Lung (tissue), 12 donors: ENCODE results near the gene COLQ. TPM values are rescaled to one million over a fixed set of nuclear protein-coding genes. Genes with fewer than 3 reads are reported as not detected.

Experiments
- ATAC-seq: fragments of 200-7000 bp; cut with Tn5 transposase; one replicate; pipeline ENCODE4 v1.9.1; 2020; ENCODE audit warnings: moderate number of reproducible peaks; ENCODE audit not compliant: insufficient read depth, low FRiP score
- DNase-seq, 3 donors: peaks; one replicate each; pipeline ENCODE4 v3.0.0-alpha.2; 2013 to 2017
- H3K27ac ChIP-seq, 2 donors: one replicate each; pipeline ENCODE4 v1.5.1; 2013; ENCODE audit warnings: mild to moderate bottlenecking in 2 of 2, moderate library complexity in 2 of 2, control low read depth in 1 of 2, inconsistent platforms in 1 of 2, low read depth in 1 of 2, low read length in 1 of 2
- H3K27me3 ChIP-seq, 3 donors: one replicate each; pipeline ENCODE4 v1.5.1; 2013; ENCODE audit warnings: low read length in 2 of 3; ENCODE audit not compliant: control insufficient read depth in 3 of 3, insufficient read depth in 3 of 3
- H3K36me3 ChIP-seq, 4 donors: one replicate each; pipeline ENCODE4 v1.5.1; 2013; ENCODE audit warnings: low read length in 4 of 4, mild to moderate bottlenecking in 1 of 4, moderate library complexity in 1 of 4; ENCODE audit not compliant: control insufficient read depth in 4 of 4, insufficient read depth in 4 of 4
- H3K4me1 ChIP-seq, 5 donors: one replicate each; pipeline ENCODE4 v1.5.1; 2013; ENCODE audit warnings: low read length in 5 of 5, mild to moderate bottlenecking in 2 of 5, moderate library complexity in 1 of 5; ENCODE audit not compliant: control insufficient read depth in 5 of 5, insufficient read depth in 5 of 5
- H3K4me3 ChIP-seq: one replicate; pipeline ENCODE4 v1.5.1; 2013; ENCODE audit warnings: mild to moderate bottlenecking, control low read depth, moderate library complexity
- H3K9ac ChIP-seq, 2 donors: one replicate each; pipeline ENCODE4 v1.5.1; 2013; ENCODE audit warnings: low read length in 2 of 2, control low read depth in 1 of 2; ENCODE audit not compliant: insufficient read depth in 1 of 2
- H3K9me3 ChIP-seq, 4 donors: one replicate each; pipeline ENCODE4 v1.5.1; 2013; ENCODE audit warnings: low read length in 3 of 4, mild to moderate bottlenecking in 1 of 4, moderate library complexity in 1 of 4; ENCODE audit not compliant: control insufficient read depth in 4 of 4, insufficient read depth in 3 of 4
- CTCF ChIP-seq: IDR thresholded peaks from 2 replicates; pipeline ENCODE4 v1.5.1; 2012; ENCODE audit warnings: mild to moderate bottlenecking; ENCODE audit errors: control extremely low read depth, extremely low read depth
- whole genome bisulfite sequencing, 2 donors: extraction: QIAGEN DNeasy Blood & Tissue Kit; methylation state at CpG; one replicate each; pipeline ENCODE4 v1.1.7; 2013; 5-methylcytosine and 5-hydroxymethylcytosine counted together
- polyA plus RNA-seq, 2 donors: library from polyadenylated mRNA; stranded (reverse); fragments of 200-250 nt; gene quantifications; one replicate each; pipeline ENCODE4 v1.2.1, GENCODE V29; 2013
- total RNA-seq, 2 donors: library from RNA; depleted of rRNA in 1 of 2; stranded (reverse); fragments of >200 nt in 1 of 2; gene quantifications; one replicate each; pipeline ENCODE4 v1.2.1, GENCODE V29; 2014 to 2021
- donor health status: control.
- donor health status: control.
- donor health status: Bipolar disorder and iron deficiency.
- donor health status: healthy.
- donor health status: DM: yes; HTN: yes; CAD: no.

The COLQ gene
- total and polyA plus RNA-seq, 4 donors = 0.90 to 5.1 (median 1.9) TPM

- H3K36me3 ChIP-seq = peaks cover 0 to 9% (median under 1%) of the 10 kb centered on the region in 4 donors
- H3K27me3 ChIP-seq = no peaks in the 10 kb centered on the region
- WGBS, 2 donors = 93% methylated on average over 18 of the region's 18 CpGs
- no peak for TF ChIP-seq CTCF
- DNase-seq (no peak), ATAC-seq (no peak)
- H3K9me3 ChIP-seq = no peaks in the 10 kb centered on the region
- no peak overlapping the region for H3K27ac ChIP-seq
- no peak overlapping the region for H3K9ac ChIP-seq
- no peaks in the 10 kb centered on the region for H3K4me1 ChIP-seq
- H3K4me3 ChIP-seq = no peak overlapping the region
Measured at GRCh38 chr3:15451216-15452113, 70.0 kb downstream of the COLQ start.

- no peak for ATAC-seq
- Histone ChIP-seq H3K9ac (no peak overlapping the region), H3K4me3 (no peak overlapping the region), H3K4me1 (no peaks in the 10 kb centered on the region), H3K36me3 (peaks cover 0 to 6% (median under 1%) of the 10 kb centered on the region in 4 donors), H3K27ac (no peak overlapping the region), H3K9me3 (no peaks in the 10 kb centered on the region), H3K27me3 (no peaks in the 10 kb centered on the region)
- no peak for DNase-seq
- WGBS, 2 donors = 91 to 94% methylated on average over 12 of the region's 12 CpGs
- no peak for TF ChIP-seq CTCF
Measured at GRCh38 chr3:15450438-15451215, 70.9 kb downstream of the COLQ start.

GRCh38 chr3:15449489-15450224 lies 71.8 kb downstream of the COLQ start:
- TF ChIP-seq CTCF = no peak
- Histone ChIP-seq H3K36me3 (peaks cover 0 to 6% (median under 1%) of the 10 kb centered on the region in 4 donors), H3K27me3 (no peaks in the 10 kb centered on the region), H3K4me1 (no peaks in the 10 kb centered on the region), H3K27ac (no peak overlapping the region), H3K9me3 (no peaks in the 10 kb centered on the region), H3K9ac (no peak overlapping the region), H3K4me3 (no peak overlapping the region)
- no peak for ATAC-seq
- WGBS, 2 donors = 71 to 78% methylated on average over 3 of the region's 3 CpGs
- no peak for DNase-seq
